ENCODE results near the gene HIVEP1. TPM values are rescaled to one million over a fixed set of nuclear protein-coding genes. Genes with fewer than 3 reads are reported as not detected.
A peak's percentile ranks its signal among the peaks of the same experiment; 100 is the strongest.

The HIVEP1 gene
- polyA plus RNA-seq, 3 donors: 1.7 to 8.7 (median 2.7) TPM

GRCh38 chr6:12083302-12083701 is 71.2 kb downstream of the HIVEP1 start:
- H2AFZ ChIP-seq (ENCODE audit: insufficient read depth, low read depth, low read length, poor library complexity, severe bottlenecking): no peak overlapping the region
- H3K4me1 Mint-ChIP-seq: peaks cover 13% of the 10 kb centered on the region
- no peak overlapping the region for H3K4me3 Mint-ChIP-seq
- H3K4me1 ChIP-seq (ENCODE audit: control insufficient read depth in 1 of 2, insufficient read depth in 2 of 2, low read length in 2 of 2): peaks cover 8 to 10% of the 10 kb centered on the region in 2 donors
- no peak overlapping the region for H3K4me2 ChIP-seq (replicated peaks; ENCODE audit: extremely low read depth, low read length, poor library complexity, severe bottlenecking)
- H4K20me1 ChIP-seq (ENCODE audit: insufficient read depth, low read length): peaks cover 30% of the 10 kb centered on the region
- TF ChIP-seq CTCF (IDR thresholded peaks at IDR 0.05): no peak
- no peak for DNase-seq
- H3K9me3 Mint-ChIP-seq: no peaks in the 10 kb centered on the region
- H3K36me3 Mint-ChIP-seq: no peaks in the 10 kb centered on the region
- H3K27me3 ChIP-seq (ENCODE audit: control insufficient read depth in 2 of 2, insufficient read depth in 2 of 2, low read length in 2 of 2): no peaks in the 10 kb centered on the region
- 100% methylated on average over 1 of the region's 2 CpGs for WGBS (ENCODE audit: insufficient coverage)
- H3K27ac ChIP-seq (ENCODE audit: low read depth in 1 of 2, low read length in 2 of 2): no peak overlapping the region
- no peaks in the 10 kb centered on the region for H3K9me3 ChIP-seq (replicated peaks in 1 of 2; ENCODE audit: control insufficient read depth in 1 of 2, insufficient read depth in 1 of 2, low read length in 2 of 2)
- H3K9ac ChIP-seq (ENCODE audit: insufficient read depth, low read length, poor library complexity, severe bottlenecking): no peak overlapping the region
- no peaks in the 10 kb centered on the region for H3K79me2 ChIP-seq (ENCODE audit: insufficient read depth, low read length)
- no peaks in the 10 kb centered on the region for H3K27me3 Mint-ChIP-seq (ENCODE audit: low read depth in 3 of 3)
- H3K27ac Mint-ChIP-seq: no peak overlapping the region
- intact Hi-C loops (cut with micrococcal nuclease): no loop called here
- H3K4me3 ChIP-seq (replicated peaks in 1 of 3; ENCODE audit: low read depth in 2 of 3, low read length in 3 of 3): no peak overlapping the region
- no peaks in the 10 kb centered on the region for H3K36me3 ChIP-seq (replicated peaks in 1 of 2; ENCODE audit: control insufficient read depth in 1 of 2, insufficient read depth in 2 of 2, low read length in 2 of 2)

- Histone ChIP-seq H3K9ac (ENCODE audit: insufficient read depth, low read length, poor library complexity, severe bottlenecking) (no peak overlapping the region), H3K4me1 (ENCODE audit: control insufficient read depth in 1 of 2, insufficient read depth in 2 of 2, low read length in 2 of 2) (peaks cover 8 to 10% of the 10 kb centered on the region in 2 donors), H3K4me2 (replicated peaks; ENCODE audit: extremely low read depth, low read length, poor library complexity, severe bottlenecking) (no peak overlapping the region), H3K36me3 (replicated peaks in 1 of 2; ENCODE audit: control insufficient read depth in 1 of 2, insufficient read depth in 2 of 2, low read length in 2 of 2) (no peaks in the 10 kb centered on the region), H3K27ac (ENCODE audit: low read depth in 1 of 2, low read length in 2 of 2) (no peak overlapping the region), H3K27me3 (ENCODE audit: control insufficient read depth in 2 of 2, insufficient read depth in 2 of 2, low read length in 2 of 2) (no peaks in the 10 kb centered on the region), H3K9me3 (replicated peaks in 1 of 2; ENCODE audit: control insufficient read depth in 1 of 2, insufficient read depth in 1 of 2, low read length in 2 of 2) (no peaks in the 10 kb centered on the region), H4K20me1 (ENCODE audit: insufficient read depth, low read length) (peaks cover 30% of the 10 kb centered on the region), H2AFZ (ENCODE audit: insufficient read depth, low read depth, low read length, poor library complexity, severe bottlenecking) (no peak overlapping the region), H3K4me3 (replicated peaks in 1 of 3; ENCODE audit: low read depth in 2 of 3, low read length in 3 of 3) (no peak overlapping the region), H3K79me2 (ENCODE audit: insufficient read depth, low read length) (no peaks in the 10 kb centered on the region)
- Mint-ChIP-seq H3K9me3 (no peaks in the 10 kb centered on the region), H3K36me3 (no peaks in the 10 kb centered on the region), H3K27ac (peak overlapping the region in 1 of 7 donors; percentile 64), H3K27me3 (ENCODE audit: low read depth in 3 of 3) (no peaks in the 10 kb centered on the region), H3K4me1 (peaks cover 13% of the 10 kb centered on the region), H3K4me3 (no peak overlapping the region)
- no peak for TF ChIP-seq CTCF (IDR thresholded peaks at IDR 0.05)
- DNase-seq: no peak
- intact Hi-C loops (cut with micrococcal nuclease): no loop called here
Measured at GRCh38 chr6:12083763-12084162, 71.7 kb downstream of the HIVEP1 start.
